Measurements from ENCODE around the gene DSTN. TPM values are rescaled to one million over a fixed set of nuclear protein-coding genes. Genes with fewer than 3 reads are reported as not detected.

The DSTN gene
- total and polyA plus RNA-seq, 9 of the 15 experiments (the other 6 are each of a cell fraction or from before 2014, with no cell fraction given) = 25.7 to 88.3 (median 61.0) TPM

DNA sequence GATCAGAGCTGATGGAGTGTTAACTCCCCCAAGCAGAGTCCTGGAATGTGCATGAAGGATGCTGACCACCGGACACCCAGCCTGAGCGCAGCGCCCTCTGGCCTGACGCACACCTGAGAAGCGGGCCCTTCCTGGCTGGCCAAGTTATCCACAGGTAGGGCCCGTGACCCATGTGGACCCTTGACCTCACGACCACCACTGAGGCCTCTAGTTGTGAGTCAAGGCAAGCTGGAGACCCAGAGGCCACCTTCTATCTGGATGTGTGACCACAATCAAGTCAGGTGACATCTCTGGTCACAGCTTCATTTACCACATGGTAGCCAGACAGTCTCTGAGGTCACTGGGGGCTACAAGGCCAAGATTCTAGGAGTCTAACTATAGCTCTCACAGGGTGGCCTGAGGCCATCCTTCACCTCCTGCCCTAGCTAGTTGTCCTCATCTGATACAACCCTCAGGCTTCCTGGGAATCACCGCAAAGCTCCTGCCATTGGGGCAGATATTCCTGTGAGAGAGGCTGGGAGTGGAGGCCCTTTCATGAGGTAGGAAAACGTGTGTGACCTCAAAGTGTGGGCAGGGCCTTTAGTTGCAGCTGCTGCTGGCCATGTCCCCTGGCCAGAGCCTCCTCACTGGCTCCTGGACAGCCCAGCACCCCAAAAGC, 53.1 kb downstream of the DSTN start:
- ATAC-seq (no peak), FAIRE-seq (no peak), DNase-seq (ENCODE audit: extremely low read depth in 1 of 4, low spot score in 3 of 4) (no peak)
- no peaks in the 10 kb centered on the region for H3K9me3 ChIP-seq (replicated peaks; ENCODE audit: control insufficient read depth, insufficient read depth, low read depth, low read length)
- no peaks in the 10 kb centered on the region for H3K27me3 ChIP-seq (ENCODE audit: control insufficient read depth in 2 of 2, insufficient read depth in 2 of 2, low read length in 2 of 2)
- no peak overlapping the region for H3K4me2 ChIP-seq (ENCODE audit: insufficient read depth, low read length)
- peaks cover 26% of the 10 kb centered on the region; the same call in 1 of the 3 replicates for H3K36me3 ChIP-seq (ENCODE audit: control insufficient read depth, insufficient read depth, low read length)
- in situ Hi-C loops (cut with MboI) (no loop called here), intact Hi-C loops (cut with micrococcal nuclease) (no loop called here)
- no peak for TF ChIP-seq ZNF282 (CRISPR knock-in tag; IDR thresholded peaks at IDR 0.05)
- no peak for TF ChIP-seq HINFP (tag; conservative IDR thresholded peaks at IDR 0.05; ENCODE audit: low read depth)
- no peak for TF ChIP-seq ZNF124 (CRISPR knock-in tag; IDR thresholded peaks at IDR 0.05)
- no peak for TF ChIP-seq KDM1A (IDR thresholded peaks at IDR 0.05)
- TF ChIP-seq FOS (IDR thresholded peaks at IDR 0.05; ENCODE audit: extremely low read depth, insufficient read length) = no peak
- TF ChIP-seq NFE2 (IDR thresholded peaks at IDR 0.05; ENCODE audit: low read depth) = no peak
- TF ChIP-seq KHSRP (IDR thresholded peaks at IDR 0.05) = no peak
- no peak for TF ChIP-seq ZBTB17 (CRISPR knock-in tag; IDR thresholded peaks at IDR 0.05)
- TF ChIP-seq TEAD1 (CRISPR knock-in tag; IDR thresholded peaks at IDR 0.05) = no peak
- no peak for TF ChIP-seq ZNF3 (CRISPR knock-in tag; IDR thresholded peaks at IDR 0.05)
- TF ChIP-seq PTBP1 (IDR thresholded peaks at IDR 0.05; ENCODE audit: low read depth, low read length) = no peak
- no peak for TF ChIP-seq ZNF316 (IDR thresholded peaks at IDR 0.05)
- no peak for TF ChIP-seq POLR2G (IDR thresholded peaks at IDR 0.05; ENCODE audit: low read depth, low read length)
- H2AFZ ChIP-seq (ENCODE audit: low read depth, low read length) = no peak overlapping the region
- no peak overlapping the region for H3K27ac ChIP-seq (ENCODE audit: extremely low read depth, low read depth, low read length)
- H3K4me3 ChIP-seq = no peak overlapping the region
- ChIA-PET POLR2A (interaction anchor here (0.6 kb wide), 2 partner anchors 45 to 363 kb away, joined by 3 to 4 read pairs; no protein-coding TSS in a partner anchor), CTCF (ENCODE audit: low intra/inter-chr PET ratio) (no interaction called here)
- 80% methylated on average over 9 of the region's 9 CpGs for WGBS (ENCODE audit: insufficient coverage, low coverage, missing lambda C conversion rate)
- no peaks in the 10 kb centered on the region for H3K9me1 ChIP-seq (ENCODE audit: control insufficient read depth, insufficient read depth, low read length)
- H3K4me1 ChIP-seq (replicated peaks in 1 of 2; ENCODE audit: control insufficient read depth in 2 of 2, insufficient read depth in 2 of 2, low read length in 2 of 2) = no peaks in the 10 kb centered on the region
- no TSS peak for BruUV-seq (replicated peaks)
- H4K20me1 ChIP-seq (replicated peaks; ENCODE audit: control insufficient read depth, insufficient read depth, low read length) = no peaks in the 10 kb centered on the region
- no peak overlapping the region for H3K9ac ChIP-seq (ENCODE audit: insufficient read depth in 1 of 2, low read depth in 2 of 2, low read length in 2 of 2)
- H3K79me2 ChIP-seq (ENCODE audit: control insufficient read depth, insufficient read depth, low read length) = no peaks in the 10 kb centered on the region
